RCC 7860 (cell line): ENCODE measurements around the gene GRK5.
"Not testable (repeated sequence)": the region's sequence is repeated elsewhere in the genome, so short reads cannot be mapped to it uniquely, and the experiment has no call there.

Experiments
- DNase-seq: peaks from one replicate; pipeline ENCODE4 v3.0.0-alpha.2; 2015; ENCODE audit warnings: low spot score
- FAIRE-seq: peaks from 2 replicates; lab custom pipeline; 2012; peaks lifted over from hg19 to GRCh38; lab: Jason Lieb, UNC

GRK5 gene

GRCh38 chr10:119272338-119272734 lies 65.0 kb downstream of the GRK5 start:
- FAIRE-seq, DNase-seq: not testable (repeated sequence)

DNA sequence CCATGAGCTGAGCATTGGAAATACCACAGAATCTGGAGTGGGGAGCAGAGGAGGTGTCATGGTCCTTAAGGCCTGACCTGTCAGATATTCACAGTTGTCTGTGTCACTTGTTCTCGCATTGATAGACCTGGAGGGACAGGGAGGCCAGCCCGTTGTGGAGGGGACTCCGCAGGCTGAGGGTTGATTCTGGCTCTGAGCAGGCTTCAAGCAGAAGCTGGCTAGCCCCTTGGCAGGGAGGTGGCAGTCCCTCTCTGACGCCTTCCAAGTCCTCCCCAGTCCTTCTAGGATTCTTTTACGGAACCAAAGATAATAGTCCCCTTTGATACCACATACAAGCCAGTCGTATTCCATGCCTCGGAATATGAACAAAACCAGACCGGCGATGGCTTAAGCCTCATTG lies 65.4 kb downstream of the GRK5 start:
- FAIRE-seq = no peak

GRCh38 chr10:119273413-119273812 lies 66.0 kb downstream of the GRK5 start:
- FAIRE-seq = no peak

More for the DNA sequence above, 65.4 kb downstream of the GRK5 start:
- DNase-seq = no peak

GRCh38 chr10:119274519-119275045 lies 67.2 kb downstream of the GRK5 start:
- no peak for DNase-seq
- FAIRE-seq = no peak

More at GRCh38 chr10:119273413-119273812, 66.0 kb downstream of the GRK5 start:
- DNase-seq = no peak

DNA sequence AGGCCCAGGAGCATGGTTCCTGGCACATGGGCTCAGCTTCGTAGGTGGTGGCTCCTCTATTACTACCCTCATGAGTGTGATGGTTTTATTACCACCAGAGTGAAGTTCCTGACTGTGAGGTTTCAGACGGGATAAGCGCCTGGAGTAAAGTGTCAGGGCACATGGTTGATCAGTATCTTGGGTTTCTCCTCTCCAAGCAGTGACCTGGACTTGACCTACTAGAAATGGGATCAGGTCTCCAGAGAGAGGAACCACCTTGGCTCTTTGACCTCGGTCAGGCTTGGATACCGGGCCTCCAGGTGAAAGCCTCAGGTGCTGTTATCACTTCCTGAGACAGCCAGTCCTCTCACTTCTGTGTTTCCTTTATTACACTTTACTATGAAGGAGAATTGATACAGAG lies 67.7 kb downstream of the GRK5 start:
- DNase-seq (no peak), FAIRE-seq (no peak)

DNA sequence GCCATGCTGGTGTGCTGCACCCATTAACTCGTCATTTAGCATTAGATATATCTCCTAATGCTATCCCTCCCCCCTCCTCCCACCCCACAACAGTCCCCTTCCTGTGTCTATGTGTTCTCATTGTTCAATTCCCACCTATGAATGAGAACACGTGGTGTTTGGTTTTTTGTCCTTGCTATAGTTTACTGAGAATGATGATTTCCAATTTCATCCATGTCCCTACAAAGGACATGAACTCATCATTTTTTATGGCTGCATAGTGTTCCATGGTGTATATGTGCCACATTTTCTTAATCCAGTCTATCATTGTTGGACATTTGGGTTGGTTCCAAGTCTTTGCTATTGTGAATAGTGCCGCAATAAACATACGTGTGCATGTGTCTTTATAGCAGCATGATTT lies 68.8 kb downstream of the GRK5 start:
- DNase-seq, FAIRE-seq: not testable (repeated sequence)

GRCh38 chr10:119278126-119278709 lies 70.8 kb downstream of the GRK5 start:
- no peak for DNase-seq
- FAIRE-seq = no peak

- no peak for FAIRE-seq
- no peak for DNase-seq
Measured at GRCh38 chr10:119279441-119279840, 72.1 kb downstream of the GRK5 start.

DNA sequence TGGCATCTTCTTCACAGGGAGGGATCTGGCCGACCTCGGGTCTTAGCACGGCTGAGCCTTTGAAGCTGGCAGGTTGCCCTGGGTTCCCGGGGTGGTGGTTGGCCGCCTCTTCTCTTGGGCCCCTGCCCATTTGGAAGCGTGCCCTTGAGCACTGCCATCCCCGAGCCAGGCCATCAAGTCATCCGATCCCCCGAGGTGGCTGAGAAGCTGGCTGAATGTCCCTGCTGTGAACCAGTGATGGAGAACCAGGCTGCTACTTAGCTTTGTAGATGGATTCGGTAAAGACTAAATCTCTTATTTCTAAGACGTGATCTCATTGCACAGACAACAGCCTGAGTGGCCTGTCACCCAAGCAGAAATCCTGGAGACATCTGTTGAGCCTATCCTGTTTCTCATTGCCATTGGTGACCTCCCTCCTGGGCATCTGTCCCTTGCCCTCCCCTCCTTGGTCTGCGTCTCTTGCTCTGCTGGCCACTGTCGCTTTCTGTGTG lies 74.3 kb downstream of the GRK5 start:
- FAIRE-seq (peak; percentile 90), DNase-seq (peak; percentile 88)

- DNase-seq = no peak
- FAIRE-seq = no peak
Measured at GRCh38 chr10:119282446-119282845, 75.1 kb downstream of the GRK5 start.

- no peak for FAIRE-seq
- DNase-seq = no peak
Measured at GRCh38 chr10:119283387-119283786, 76.0 kb downstream of the GRK5 start.

DNA sequence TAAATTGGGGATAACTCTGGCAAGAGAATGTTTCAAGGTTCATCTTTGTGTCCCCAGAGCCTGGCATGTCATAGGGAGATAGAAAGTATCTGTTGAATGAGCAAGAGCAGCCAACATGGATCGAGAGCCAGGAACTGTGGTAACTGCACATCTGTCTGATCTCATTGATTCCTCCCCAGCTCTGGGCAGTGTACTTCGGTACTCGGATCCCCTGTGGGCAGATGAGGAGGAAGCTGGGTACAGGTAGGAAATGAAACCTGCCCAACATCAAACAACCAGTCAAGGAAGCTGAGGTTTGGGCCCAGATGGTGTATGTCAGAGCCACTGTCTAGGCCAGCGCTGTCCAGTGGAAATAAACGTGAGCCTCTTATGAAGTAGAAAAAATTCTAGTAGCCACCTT lies 76.4 kb downstream of the GRK5 start:
- FAIRE-seq (no peak), DNase-seq (no peak)

- FAIRE-seq = no peak
Measured at GRCh38 chr10:119284679-119285096, 77.3 kb downstream of the GRK5 start.

DNA sequence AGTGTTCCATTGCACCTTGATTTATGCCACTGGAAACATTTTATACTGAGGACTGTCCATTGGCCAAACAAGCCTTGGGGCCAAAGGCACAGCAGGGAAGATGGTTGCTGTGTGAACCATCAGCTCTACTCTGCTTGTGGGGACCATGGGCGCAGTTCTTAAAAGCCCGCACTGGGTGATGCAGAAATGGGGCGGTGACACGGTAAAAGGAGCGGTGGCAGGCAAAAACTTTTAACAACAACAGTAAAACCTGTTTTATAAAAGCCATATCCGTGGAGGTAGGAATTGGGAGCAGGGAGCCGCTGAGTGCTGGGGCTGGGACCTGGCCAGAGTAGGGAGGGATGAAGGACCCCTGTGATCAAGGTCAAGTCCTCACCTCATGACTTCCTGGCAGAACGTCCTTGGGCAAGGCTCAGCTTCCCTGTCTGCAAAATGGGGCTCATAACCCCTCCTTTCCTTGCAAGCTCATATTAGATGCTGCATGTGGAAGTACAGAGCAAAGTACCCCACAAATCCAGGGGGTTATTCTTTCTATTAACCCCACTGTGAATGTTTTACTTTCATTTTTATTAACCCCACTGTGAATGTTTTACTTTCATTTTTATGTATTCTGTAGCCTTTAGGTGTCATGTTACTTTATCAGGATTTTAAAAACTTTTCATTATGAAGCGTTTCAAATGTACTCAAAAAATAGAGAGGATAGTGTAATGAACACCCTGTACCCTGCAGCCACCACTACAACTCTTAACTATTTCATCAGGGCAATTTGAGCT lies 78.3 kb downstream of the GRK5 start:
- DNase-seq (no peak), FAIRE-seq (no peak)

More at GRCh38 chr10:119284679-119285096, 77.3 kb downstream of the GRK5 start:
- DNase-seq = no peak

- FAIRE-seq = no peak
- DNase-seq = no peak
Measured at GRCh38 chr10:119286516-119286915, 79.1 kb downstream of the GRK5 start.

- no peak for DNase-seq
- no peak for FAIRE-seq
Measured at GRCh38 chr10:119286983-119287633, 79.7 kb downstream of the GRK5 start.

GRCh38 chr10:119288574-119289001 lies 81.2 kb downstream of the GRK5 start:
- no peak for FAIRE-seq
- no peak for DNase-seq

GRCh38 chr10:119289227-119289920 lies 82.0 kb downstream of the GRK5 start:
- no peak for FAIRE-seq
- no peak for DNase-seq

GRCh38 chr10:119290301-119291048 lies 83.1 kb downstream of the GRK5 start:
- FAIRE-seq (no peak), DNase-seq (no peak)
